Mucosa of gallbladder (tissue), 1 donor: ENCODE results near the gene AGRN. TPM values are rescaled to one million over a fixed set of nuclear protein-coding genes. Genes with fewer than 3 reads are reported as not detected.

ENCODE experiments used
- DNase-seq: peaks from one replicate; pipeline ENCODE4 v3.0.0-alpha.2; 2020; ENCODE audit warnings: low spot score
- total RNA-seq: library from RNA; stranded (reverse); gene quantifications from one replicate; pipeline ENCODE4 v1.2.1, GENCODE V29; 2021
- donor health status: DM: no; HTN: no; CAD: no.

The AGRN gene
- total RNA-seq, 1 donor from 2014 or later = 311 TPM

DNA sequence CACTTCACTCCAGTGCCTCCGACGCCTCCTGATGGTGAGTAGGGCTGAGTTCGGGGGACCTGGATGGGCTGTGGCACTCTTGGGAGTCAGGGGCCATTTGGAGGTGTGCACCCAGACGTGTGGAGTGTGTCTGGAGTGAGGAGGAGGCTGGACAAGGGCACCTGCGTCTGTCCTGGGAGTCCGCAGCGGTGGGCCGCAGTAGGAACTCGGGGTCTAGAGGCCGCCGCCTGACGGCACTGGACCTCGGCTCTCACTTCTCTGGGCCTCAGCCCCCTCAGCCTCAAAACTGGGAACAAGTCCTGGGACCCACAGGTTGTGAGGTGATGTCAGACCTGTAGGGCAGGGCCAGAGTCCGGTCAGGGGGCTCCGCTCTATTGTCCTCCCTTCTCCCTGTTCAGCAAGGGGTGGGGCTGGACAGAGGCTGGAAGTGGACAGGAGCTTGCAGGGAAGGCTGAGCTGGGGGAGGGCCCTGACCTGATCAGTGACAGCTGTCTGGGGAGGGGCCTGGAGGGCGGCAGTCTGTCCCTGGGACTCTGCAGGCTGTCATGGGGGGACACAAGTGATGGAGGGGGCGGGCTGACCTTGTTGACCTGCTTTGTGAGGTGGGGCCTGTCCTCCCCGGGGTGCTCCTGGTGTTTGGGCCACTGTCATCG lies 15.5 kb downstream of the AGRN start:
- no peak for DNase-seq

GRCh38 chr1:1037366-1038327 lies 17.7 kb downstream of the AGRN start:
- peak; percentile 46 for DNase-seq

DNA sequence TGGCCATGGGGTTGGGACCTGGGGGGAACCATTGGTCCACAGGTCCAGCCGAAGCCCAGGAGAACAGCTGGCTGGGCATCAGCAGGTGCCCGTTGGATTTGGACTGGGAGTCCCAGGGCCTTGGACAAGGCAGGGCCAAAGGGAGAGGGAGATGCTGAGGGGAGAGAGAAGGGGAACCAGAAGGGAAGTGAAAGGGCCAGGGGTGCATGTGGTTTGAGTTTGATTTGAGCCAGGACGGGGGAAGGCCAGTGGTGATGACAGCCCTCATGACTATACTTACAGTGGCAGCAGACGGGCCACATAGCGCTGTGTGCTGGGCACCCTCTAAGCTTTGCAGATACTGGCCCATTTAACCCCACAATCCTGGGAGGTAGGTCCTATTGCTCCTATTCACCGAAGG lies 18.8 kb downstream of the AGRN start:
- DNase-seq = no peak

DNA sequence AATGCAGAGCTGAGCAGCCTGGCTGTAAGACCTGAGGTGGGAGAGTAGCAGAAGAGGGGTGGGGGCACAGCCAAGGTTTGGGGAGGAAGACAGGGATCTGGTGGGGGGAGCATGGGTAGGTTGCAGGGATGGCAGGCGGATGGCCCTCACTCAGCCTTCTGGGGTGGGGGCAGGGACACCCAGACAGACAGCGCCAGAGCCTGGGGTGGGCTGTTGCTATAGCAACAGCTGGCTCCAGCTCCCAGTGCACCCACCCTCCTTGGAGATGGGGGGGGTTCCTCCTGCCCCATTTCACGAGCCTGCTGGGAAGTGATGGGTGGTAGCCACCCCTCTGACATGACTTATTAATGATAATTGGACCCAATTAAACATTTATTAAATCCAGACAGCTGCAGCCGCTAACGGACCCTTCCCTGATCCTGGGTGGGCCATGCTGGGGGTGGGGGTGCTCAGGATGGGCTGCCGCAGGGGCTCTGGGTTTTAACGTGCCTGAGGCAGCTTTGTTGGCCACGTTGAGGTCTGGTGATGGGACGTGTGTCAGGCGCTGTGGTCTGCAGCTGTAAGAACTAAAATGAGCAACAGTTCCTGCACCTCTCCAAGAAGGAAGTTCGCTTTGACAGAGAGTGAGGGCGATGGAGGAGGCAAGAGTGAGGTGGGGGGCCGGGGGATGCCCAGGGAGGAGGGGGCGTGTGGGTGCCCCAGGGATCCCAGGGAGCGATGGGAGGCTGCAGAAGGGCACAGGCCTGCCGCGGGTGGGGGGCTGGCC lies 19.4 kb downstream of the AGRN start:
- DNase-seq = no peak

- peak; percentile 72 for DNase-seq
Observed at GRCh38 chr1:1040004-1040991, 20.4 kb downstream of the AGRN start.

DNA sequence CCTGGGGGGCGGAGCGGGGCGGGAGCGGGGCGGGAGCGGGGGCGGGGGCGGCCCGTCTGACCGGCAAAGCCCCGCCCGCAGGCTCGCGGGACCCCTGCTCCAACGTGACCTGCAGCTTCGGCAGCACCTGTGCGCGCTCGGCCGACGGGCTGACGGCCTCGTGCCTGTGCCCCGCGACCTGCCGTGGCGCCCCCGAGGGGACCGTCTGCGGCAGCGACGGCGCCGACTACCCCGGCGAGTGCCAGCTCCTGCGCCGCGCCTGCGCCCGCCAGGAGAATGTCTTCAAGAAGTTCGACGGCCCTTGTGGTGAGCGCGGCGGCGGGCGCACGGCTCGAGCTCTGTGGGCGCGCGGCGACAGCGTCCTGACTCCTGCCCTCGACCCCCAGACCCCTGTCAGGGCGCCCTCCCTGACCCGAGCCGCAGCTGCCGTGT lies 21.2 kb downstream of the AGRN start:
- DNase-seq = no peak

- DNase-seq = no peak
Observed at GRCh38 chr1:1041873-1042272, 22.0 kb downstream of the AGRN start.

DNA sequence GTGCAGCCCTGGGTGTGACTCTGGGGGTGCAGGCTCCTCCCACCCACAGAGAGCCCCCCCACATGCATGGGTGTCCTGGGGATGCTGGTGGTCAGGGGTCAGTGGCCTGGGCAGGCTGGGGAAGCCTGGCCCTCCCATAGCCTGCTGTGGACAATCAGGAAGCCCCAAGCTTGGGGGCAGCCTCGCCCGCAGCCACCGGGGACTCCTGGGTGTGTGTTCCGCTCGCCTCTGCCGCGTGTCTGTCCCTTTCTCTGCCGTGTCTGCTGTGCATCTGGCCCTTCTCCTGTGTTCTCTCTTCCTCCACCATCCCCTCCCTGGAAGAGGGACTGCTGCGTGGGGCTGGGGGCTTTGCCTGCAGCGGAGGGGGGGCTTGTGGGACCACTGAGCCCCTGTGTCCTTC lies 22.9 kb downstream of the AGRN start:
- DNase-seq = no peak

DNA sequence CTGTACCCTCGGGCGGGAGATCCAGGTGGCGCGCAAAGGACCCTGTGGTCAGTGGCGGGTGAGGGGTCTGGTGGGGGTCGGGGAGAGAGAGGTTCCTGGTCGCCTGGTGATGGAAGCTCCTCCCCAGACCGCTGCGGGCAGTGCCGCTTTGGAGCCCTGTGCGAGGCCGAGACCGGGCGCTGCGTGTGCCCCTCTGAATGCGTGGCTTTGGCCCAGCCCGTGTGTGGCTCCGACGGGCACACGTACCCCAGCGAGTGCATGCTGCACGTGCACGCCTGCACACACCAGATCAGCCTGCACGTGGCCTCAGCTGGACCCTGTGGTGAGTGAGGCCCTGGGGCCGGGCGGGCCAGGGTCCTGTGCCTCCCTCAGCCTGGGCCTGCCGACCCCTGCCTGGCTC lies 23.5 kb downstream of the AGRN start:
- DNase-seq = no peak

GRCh38 chr1:1043921-1044320 lies 24.0 kb downstream of the AGRN start:
- no peak for DNase-seq

GRCh38 chr1:1044455-1045078 lies 24.6 kb downstream of the AGRN start:
- DNase-seq = no peak

DNA sequence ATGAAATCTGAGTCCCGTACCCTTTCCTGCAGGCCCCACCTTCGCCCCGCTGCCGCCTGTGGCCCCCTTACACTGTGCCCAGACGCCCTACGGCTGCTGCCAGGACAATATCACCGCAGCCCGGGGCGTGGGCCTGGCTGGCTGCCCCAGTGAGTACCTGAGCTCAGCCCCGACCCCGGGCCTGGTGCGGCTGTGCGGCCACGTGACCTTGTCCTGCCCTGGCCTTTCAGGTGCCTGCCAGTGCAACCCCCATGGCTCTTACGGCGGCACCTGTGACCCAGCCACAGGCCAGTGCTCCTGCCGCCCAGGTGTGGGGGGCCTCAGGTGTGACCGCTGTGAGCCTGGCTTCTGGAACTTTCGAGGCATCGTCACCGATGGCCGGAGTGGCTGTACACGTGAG lies 25.2 kb downstream of the AGRN start:
- DNase-seq = no peak

GRCh38 chr1:1046243-1046642 lies 26.3 kb downstream of the AGRN start:
- no peak for DNase-seq

DNA sequence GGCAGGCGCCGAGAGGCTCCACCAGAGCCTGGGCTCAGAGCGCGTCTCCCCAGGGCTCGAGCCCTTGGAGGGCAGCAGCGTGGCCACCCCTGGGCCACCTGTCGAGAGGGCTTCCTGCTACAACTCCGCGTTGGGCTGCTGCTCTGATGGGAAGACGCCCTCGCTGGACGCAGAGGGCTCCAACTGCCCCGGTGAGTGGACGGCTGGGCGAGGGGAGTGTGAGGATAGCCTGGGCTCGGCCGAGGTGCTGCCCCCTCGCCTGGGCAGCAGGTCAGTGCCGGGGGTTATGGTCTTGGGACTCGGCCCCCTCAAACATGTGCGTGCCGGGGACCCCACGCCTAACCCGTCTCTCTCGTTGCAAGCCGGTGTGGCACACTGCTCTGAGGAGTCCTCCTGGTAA lies 26.8 kb downstream of the AGRN start:
- no peak for DNase-seq

DNA sequence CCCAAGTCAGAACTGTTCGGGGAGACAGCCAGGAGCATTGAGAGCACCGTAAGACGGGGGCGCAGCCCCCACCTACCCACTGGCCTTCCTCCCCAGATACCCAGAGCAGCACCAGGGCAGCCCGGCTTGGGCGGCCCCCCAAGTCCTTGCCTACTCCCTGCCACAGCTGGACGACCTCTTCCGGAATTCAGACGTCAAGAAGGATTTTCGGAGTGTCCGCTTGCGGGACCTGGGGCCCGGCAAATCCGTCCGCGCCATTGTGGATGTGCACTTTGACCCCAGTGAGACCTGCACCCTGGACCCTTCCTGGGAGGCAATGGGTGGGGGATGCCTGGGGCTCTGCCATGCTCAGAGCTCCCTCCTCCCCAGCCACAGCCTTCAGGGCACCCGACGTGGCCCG lies 27.5 kb downstream of the AGRN start:
- no peak for DNase-seq

GRCh38 chr1:1047963-1048362 lies 28.0 kb downstream of the AGRN start:
- DNase-seq = no peak

- peak; percentile 58 for DNase-seq
Observed at GRCh38 chr1:1048765-1049164, 28.8 kb downstream of the AGRN start.

- DNase-seq = no peak
Observed at GRCh38 chr1:1049318-1050165, 29.6 kb downstream of the AGRN start.

DNA sequence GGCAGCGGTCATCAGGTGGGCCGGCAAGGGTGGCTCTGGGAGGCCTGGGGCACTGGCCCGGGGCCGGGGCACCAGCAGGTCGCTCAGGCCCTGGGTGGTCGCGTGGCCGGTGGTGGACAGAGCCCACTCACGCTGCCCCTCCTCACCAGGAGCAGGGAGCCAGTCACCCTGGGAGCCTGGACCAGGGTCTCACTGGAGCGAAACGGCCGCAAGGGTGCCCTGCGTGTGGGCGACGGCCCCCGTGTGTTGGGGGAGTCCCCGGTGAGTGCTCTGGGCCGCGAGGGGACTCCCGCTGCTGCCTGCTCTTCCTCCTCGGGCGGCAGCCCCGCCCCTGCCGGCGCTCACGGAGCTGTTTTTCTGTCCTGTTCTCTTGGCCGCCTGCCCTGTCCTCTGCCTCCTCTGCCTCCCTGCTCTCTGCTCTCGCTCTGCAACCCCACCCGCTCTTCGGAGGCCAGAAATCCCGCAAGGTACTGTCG lies 30.7 kb downstream of the AGRN start:
- DNase-seq = peak; percentile 61
